SKM-1 treated with dmso at 0.1 percent for 144 hours (cell line): ENCODE measurements around the gene LYSMD4.
"Not testable (repeated sequence)": the region's sequence is repeated elsewhere in the genome, so short reads cannot be mapped to it uniquely, and the experiment has no call there.

ENCODE experiments used
- DNase-seq: peaks from one replicate; lab custom pipeline; 2025; ENCODE audit not compliant: unreplicated experiment; lab: John Stamatoyannopoulos, UW

LYSMD4 gene

GRCh38 chr15:99733268-99734039, at the start of gene LYSMD4:
Gene LYSMD4, minus strand, starts transcription at chr15:99733437. Its CDS starts 1,438 bp downstream, at chr15:99731999.
- peak; percentile 99 for DNase-seq

GRCh38 chr15:99782029-99782428, 48.8 kb upstream of the LYSMD4 start:
- DNase-seq = not testable (repeated sequence)

- DNase-seq = no peak
These were observed 43.9 kb upstream of the LYSMD4 start for GRCh38 chr15:99777144-99777543.

- DNase-seq = no peak
These were observed 31.3 kb upstream of the LYSMD4 start for GRCh38 chr15:99764522-99764921.

GRCh38 chr15:99763827-99764226, 30.6 kb upstream of the LYSMD4 start:
- no peak for DNase-seq

- no peak for DNase-seq
These were observed 29.1 kb upstream of the LYSMD4 start for GRCh38 chr15:99762288-99762687.

- peak; percentile 64 for DNase-seq
These were observed 22.6 kb upstream of the LYSMD4 start for GRCh38 chr15:99755692-99756409.

- DNase-seq = no peak
These were observed 19.8 kb upstream of the LYSMD4 start for GRCh38 chr15:99753066-99753465.

- no peak for DNase-seq
These were observed 19.3 kb upstream of the LYSMD4 start for GRCh38 chr15:99752556-99752955.

GRCh38 chr15:99750326-99750725, 17.1 kb upstream of the LYSMD4 start:
- not testable (repeated sequence) for DNase-seq

- no peak for DNase-seq
These were observed 16.1 kb upstream of the LYSMD4 start for GRCh38 chr15:99749386-99749785.

- no peak for DNase-seq
These were observed 12.3 kb upstream of the LYSMD4 start for GRCh38 chr15:99745370-99746086.

GRCh38 chr15:99744142-99744541, 10.9 kb upstream of the LYSMD4 start:
- no peak for DNase-seq

- DNase-seq = no peak
These were observed 8.6 kb upstream of the LYSMD4 start for GRCh38 chr15:99741835-99742234.

- DNase-seq = no peak
These were observed 5.0 kb upstream of the LYSMD4 start for GRCh38 chr15:99738021-99738847.

- DNase-seq = no peak
These were observed 3.5 kb upstream of the LYSMD4 start for GRCh38 chr15:99736702-99737101.

- DNase-seq = no peak
These were observed 2.6 kb upstream of the LYSMD4 start for GRCh38 chr15:99735868-99736267.

GRCh38 chr15:99734575-99734974, 1.3 kb upstream of the LYSMD4 start:
- DNase-seq = no peak

GRCh38 chr15:99734040-99734291, 729 bp upstream of the LYSMD4 start:
- DNase-seq = not testable (repeated sequence)

GRCh38 chr15:99732751-99733267, 428 bp downstream of the LYSMD4 start:
- DNase-seq = no peak
